ENCODE measurements around the gene HIVEP2. TPM values are rescaled to one million over a fixed set of nuclear protein-coding genes. Genes with fewer than 3 reads are reported as not detected.

HIVEP2 gene
- total and polyA plus RNA-seq, 2 donors (not counting 1 experiment from before 2014, with no cell fraction given) = 5.0 to 14.4 TPM

DNA sequence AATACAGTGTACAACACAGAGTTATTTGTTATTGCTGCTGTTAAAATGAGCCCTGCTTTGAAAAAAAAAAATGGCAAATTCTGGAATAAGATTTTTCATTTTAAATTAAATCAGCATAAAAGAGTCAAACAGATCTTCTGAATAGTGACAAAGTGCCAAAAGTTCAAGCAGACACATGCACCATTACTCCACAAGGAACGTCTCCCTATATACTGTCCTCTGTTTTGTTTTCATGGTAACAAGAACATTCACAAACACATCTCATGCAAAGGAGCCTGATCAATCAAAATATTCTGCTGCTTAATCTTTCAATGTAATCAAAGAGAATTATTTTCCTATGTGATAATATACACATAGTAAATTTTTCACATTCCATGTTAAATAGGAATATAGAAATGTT, 2.7 kb downstream of the HIVEP2 start:
- H3K9ac ChIP-seq (ENCODE audit: insufficient read depth, low read length) = no peak overlapping the region
- H3K79me2 ChIP-seq (ENCODE audit: control insufficient read depth, insufficient read depth, low read length) = peaks cover 71% of the 10 kb centered on the region
- no peaks in the 10 kb centered on the region for H3K36me3 ChIP-seq (ENCODE audit: control insufficient read depth, insufficient read depth, low read length)
- TF ChIP-seq EZH2 (IDR thresholded peaks at IDR 0.05; ENCODE audit: low read length, missing control alignments) = no peak
- TF ChIP-seq, protein P1, sequence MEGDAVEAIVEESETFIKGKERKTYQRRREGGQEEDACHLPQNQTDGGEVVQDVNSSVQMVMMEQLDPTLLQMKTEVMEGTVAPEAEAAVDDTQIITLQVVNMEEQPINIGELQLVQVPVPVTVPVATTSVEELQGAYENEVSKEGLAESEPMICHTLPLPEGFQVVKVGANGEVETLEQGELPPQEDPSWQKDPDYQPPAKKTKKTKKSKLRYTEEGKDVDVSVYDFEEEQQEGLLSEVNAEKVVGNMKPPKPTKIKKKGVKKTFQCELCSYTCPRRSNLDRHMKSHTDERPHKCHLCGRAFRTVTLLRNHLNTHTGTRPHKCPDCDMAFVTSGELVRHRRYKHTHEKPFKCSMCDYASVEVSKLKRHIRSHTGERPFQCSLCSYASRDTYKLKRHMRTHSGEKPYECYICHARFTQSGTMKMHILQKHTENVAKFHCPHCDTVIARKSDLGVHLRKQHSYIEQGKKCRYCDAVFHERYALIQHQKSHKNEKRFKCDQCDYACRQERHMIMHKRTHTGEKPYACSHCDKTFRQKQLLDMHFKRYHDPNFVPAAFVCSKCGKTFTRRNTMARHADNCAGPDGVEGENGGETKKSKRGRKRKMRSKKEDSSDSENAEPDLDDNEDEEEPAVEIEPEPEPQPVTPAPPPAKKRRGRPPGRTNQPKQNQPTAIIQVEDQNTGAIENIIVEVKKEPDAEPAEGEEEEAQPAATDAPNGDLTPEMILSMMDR (conservative IDR thresholded peaks at IDR 0.05 in 1 of 2, IDR thresholded peaks at IDR 0.05 in 1 of 2; ENCODE audit: low read depth in 1 of 2, low read length in 2 of 2) = no peak
- no peaks in the 10 kb centered on the region for H3K9me3 ChIP-seq (ENCODE audit: control insufficient read depth, insufficient read depth, low read depth, low read length)
- H3K27me3 ChIP-seq (ENCODE audit: control insufficient read depth, insufficient read depth, low read length) = no peaks in the 10 kb centered on the region
- H2AFZ ChIP-seq (ENCODE audit: low read length) = no peak overlapping the region
- no peak overlapping the region for H3K4me2 ChIP-seq (ENCODE audit: extremely low read depth, insufficient read depth, low read length)
- H3K27ac ChIP-seq (ENCODE audit: insufficient read depth, low read length) = no peak overlapping the region
- H4K20me1 ChIP-seq (ENCODE audit: control insufficient read depth, extremely low read depth, insufficient read depth, low read length) = no peaks in the 10 kb centered on the region
- H3K4me1 ChIP-seq (ENCODE audit: control insufficient read depth, extremely low read depth, insufficient read depth, low read length) = peaks cover 7% of the 10 kb centered on the region
- no peak for DNase-seq (ENCODE audit: low read depth in 2 of 2)
- H3K4me3 ChIP-seq (replicated peaks in 1 of 4; ENCODE audit: control extremely low read depth in 1 of 4, insufficient read depth in 1 of 4, low read depth in 3 of 4, low read length in 4 of 4) = no peak overlapping the region

DNA sequence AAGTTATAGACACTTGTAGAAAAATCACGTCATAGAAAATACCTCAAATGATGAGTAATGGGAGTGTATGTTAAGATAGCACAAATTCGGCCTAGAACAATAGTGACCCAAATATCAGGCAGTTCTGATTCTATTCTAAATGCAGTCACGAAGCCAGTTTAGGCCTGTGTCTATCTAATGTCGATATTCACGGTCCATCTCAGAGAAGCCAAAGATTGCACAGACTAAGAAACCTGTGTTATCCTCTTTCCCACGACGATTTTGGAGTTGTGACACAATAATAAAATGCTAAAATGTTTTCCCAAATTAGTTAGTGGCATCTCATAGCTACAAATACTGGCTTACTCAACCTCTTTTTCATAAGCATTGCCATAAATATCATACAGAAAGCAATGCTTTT, 4.0 kb downstream of the HIVEP2 start:
- TF ChIP-seq, protein P1 (conservative IDR thresholded peaks at IDR 0.05 in 1 of 2, IDR thresholded peaks at IDR 0.05 in 1 of 2; ENCODE audit: low read depth in 1 of 2, low read length in 2 of 2) = no peak
- no peak for TF ChIP-seq EZH2 (IDR thresholded peaks at IDR 0.05; ENCODE audit: low read length, missing control alignments)
- Histone ChIP-seq H4K20me1 (ENCODE audit: control insufficient read depth, extremely low read depth, insufficient read depth, low read length) (no peaks in the 10 kb centered on the region), H3K9ac (ENCODE audit: insufficient read depth, low read length) (no peak overlapping the region), H3K27ac (ENCODE audit: insufficient read depth, low read length) (no peak overlapping the region), H3K27me3 (ENCODE audit: control insufficient read depth, insufficient read depth, low read length) (no peaks in the 10 kb centered on the region), H3K9me3 (ENCODE audit: control insufficient read depth, insufficient read depth, low read depth, low read length) (no peaks in the 10 kb centered on the region), H3K4me2 (ENCODE audit: extremely low read depth, insufficient read depth, low read length) (no peak overlapping the region), H3K79me2 (ENCODE audit: control insufficient read depth, insufficient read depth, low read length) (peaks cover 82% of the 10 kb centered on the region), H3K4me1 (ENCODE audit: control insufficient read depth, extremely low read depth, insufficient read depth, low read length) (peaks cover 7% of the 10 kb centered on the region), H3K4me3 (replicated peaks in 1 of 4; ENCODE audit: control extremely low read depth in 1 of 4, insufficient read depth in 1 of 4, low read depth in 3 of 4, low read length in 4 of 4) (no peak overlapping the region), H2AFZ (ENCODE audit: low read length) (no peak overlapping the region), H3K36me3 (ENCODE audit: control insufficient read depth, insufficient read depth, low read length) (no peaks in the 10 kb centered on the region)
- no peak for DNase-seq (ENCODE audit: low read depth in 2 of 2)

DNA sequence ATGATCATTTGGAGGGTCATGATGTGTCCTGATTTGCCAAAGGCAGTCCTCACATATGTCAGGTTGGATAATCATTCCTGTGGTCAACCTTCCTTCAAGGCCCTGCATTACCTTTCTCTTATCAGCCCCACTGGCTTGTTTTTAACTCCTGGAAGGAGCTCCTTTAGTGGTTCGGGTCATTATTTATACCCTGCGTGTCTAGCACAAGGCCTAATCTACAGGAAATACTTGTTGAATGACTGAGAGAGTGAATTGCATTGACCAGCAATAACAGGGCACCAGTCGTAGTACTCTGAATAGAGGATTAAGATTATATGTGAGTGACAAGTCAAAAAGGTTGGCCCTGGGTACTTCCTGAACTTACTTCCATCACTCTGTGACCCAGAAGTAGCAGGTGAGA, 4.5 kb downstream of the HIVEP2 start:
- Histone ChIP-seq H3K4me1 (ENCODE audit: control insufficient read depth, extremely low read depth, insufficient read depth, low read length) (peaks cover 7% of the 10 kb centered on the region), H2AFZ (ENCODE audit: low read length) (no peak overlapping the region), H3K79me2 (ENCODE audit: control insufficient read depth, insufficient read depth, low read length) (peaks cover 82% of the 10 kb centered on the region), H3K27me3 (ENCODE audit: control insufficient read depth, insufficient read depth, low read length) (no peaks in the 10 kb centered on the region), H3K27ac (ENCODE audit: insufficient read depth, low read length) (no peak overlapping the region), H3K9me3 (ENCODE audit: control insufficient read depth, insufficient read depth, low read depth, low read length) (no peaks in the 10 kb centered on the region), H4K20me1 (ENCODE audit: control insufficient read depth, extremely low read depth, insufficient read depth, low read length) (no peaks in the 10 kb centered on the region), H3K36me3 (ENCODE audit: control insufficient read depth, insufficient read depth, low read length) (no peaks in the 10 kb centered on the region), H3K4me3 (replicated peaks in 1 of 4; ENCODE audit: control extremely low read depth in 1 of 4, insufficient read depth in 1 of 4, low read depth in 3 of 4, low read length in 4 of 4) (no peak overlapping the region), H3K4me2 (ENCODE audit: extremely low read depth, insufficient read depth, low read length) (no peak overlapping the region), H3K9ac (ENCODE audit: insufficient read depth, low read length) (no peak overlapping the region)
- TF ChIP-seq, protein P1 (conservative IDR thresholded peaks at IDR 0.05 in 1 of 2, IDR thresholded peaks at IDR 0.05 in 1 of 2; ENCODE audit: low read depth in 1 of 2, low read length in 2 of 2) = no peak
- TF ChIP-seq EZH2 (IDR thresholded peaks at IDR 0.05; ENCODE audit: low read length, missing control alignments) = no peak
- DNase-seq (ENCODE audit: low read depth in 2 of 2) = peak in 1 of 2 donors; percentile 86

Measured in fibroblast of lung (primary cell).